Ectodermal cell (in vitro differentiated cells): ENCODE measurements around the gene FAM20C. TPM values are rescaled to one million over a fixed set of nuclear protein-coding genes. Genes with fewer than 3 reads are reported as not detected.

ENCODE experiments used
- H3K27ac ChIP-seq: 2 replicates; pipeline ENCODE4 v1.7.0; 2013; ENCODE audit warnings: mild to moderate bottlenecking, low read depth, low read length; ENCODE audit not compliant: insufficient read depth, poor library complexity, severe bottlenecking
- H3K27me3 ChIP-seq: 2 replicates; pipeline ENCODE4 v1.7.0; 2013; ENCODE audit warnings: mild to moderate bottlenecking, low read length; ENCODE audit not compliant: insufficient read depth, control insufficient read depth, poor library complexity, severe bottlenecking
- H3K36me3 ChIP-seq: one replicate; pipeline ENCODE4 v1.7.0; 2013; ENCODE audit warnings: low read length; ENCODE audit not compliant: control insufficient read depth, insufficient read depth
- H3K4me1 ChIP-seq: one replicate; pipeline ENCODE4 v1.7.0; 2013; ENCODE audit warnings: low read length; ENCODE audit not compliant: control insufficient read depth, insufficient read depth
- H3K4me3 ChIP-seq: 2 replicates; pipeline ENCODE4 v1.7.0; 2013; ENCODE audit warnings: low read depth, low read length, control low read depth; ENCODE audit not compliant: insufficient read depth
- H3K9me3 ChIP-seq: 2 replicates; pipeline ENCODE4 v1.7.0; 2013; ENCODE audit warnings: mild to moderate bottlenecking, low read length, moderate library complexity; ENCODE audit not compliant: control insufficient read depth
- WGBS, 2 experiments: methylation state at CpG; one replicate each; pipeline ENCODE4 v1.1.7; 2013; ENCODE audit warnings: missing lambda C conversion rate in 2 of 2; 5-methylcytosine and 5-hydroxymethylcytosine counted together
- polyA plus RNA-seq, 4 experiments: library from polyadenylated mRNA; stranded (reverse); fragments of 50-300 nt; gene quantifications; one replicate each; pipeline ENCODE4 v1.2.3, GENCODE V29; 2013

Gene FAM20C
- polyA plus RNA-seq (2013, experiment 1 of 4): 6.6 TPM
- polyA plus RNA-seq (2013, experiment 2 of 4): 8.3 TPM
- polyA plus RNA-seq (2013, experiment 3 of 4): 5.0 TPM
- polyA plus RNA-seq (2013, experiment 4 of 4): 4.2 TPM

DNA sequence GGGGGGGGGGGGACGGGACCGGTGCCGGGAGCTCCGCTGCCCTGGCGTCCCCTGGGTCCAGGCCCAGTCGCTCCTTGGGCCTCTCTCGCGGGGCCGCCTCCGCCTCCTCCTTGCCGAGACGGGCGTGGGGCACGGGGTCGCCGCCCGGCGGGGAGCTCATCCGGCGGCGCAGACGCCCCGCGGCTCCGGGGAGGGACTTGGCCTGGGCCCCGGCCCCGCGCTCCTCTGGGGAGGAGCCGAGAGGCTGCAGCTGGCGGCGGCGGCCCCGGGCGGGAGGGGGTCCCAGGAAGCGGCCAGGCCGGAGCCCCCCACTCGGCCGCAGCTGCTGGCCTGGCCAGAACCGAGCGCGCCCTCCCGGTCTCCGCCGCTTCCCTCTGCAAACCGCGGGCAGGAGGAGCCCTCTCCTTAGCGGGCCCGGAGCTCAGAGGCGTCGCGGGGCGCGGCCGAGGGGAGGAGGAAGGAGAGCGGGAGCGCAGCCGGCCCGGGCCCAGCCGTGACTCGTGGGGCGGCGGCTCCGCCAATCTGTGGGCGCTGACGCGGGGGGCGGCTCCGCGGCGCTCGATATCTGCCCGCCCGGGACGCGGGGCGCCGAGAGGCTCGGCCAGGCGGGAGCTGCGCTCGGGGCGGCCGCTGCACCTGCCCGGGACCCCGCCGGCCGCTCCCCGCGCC, at the start of gene FAM20C:
FAM20C (plus strand) TSS at position 591 of the 669 bp plus-strand sequence. CDS start 629 bp downstream, outside the sequence.
- Histone ChIP-seq H3K27ac (no peak within 1 kb of the TSS), H3K9me3 (no peaks in the 10 kb centered on the region), H3K4me3 (peak within 1 kb of the TSS; percentile 41), H3K27me3 (peaks cover 59% of the 10 kb centered on the region), H3K4me1 (peaks cover 16% of the 10 kb centered on the region), H3K36me3 (no peaks in the 10 kb centered on the region)
- WGBS, 2 experiments: 0 to 1% methylated on average over 89 of the region's 89 CpGs

DNA sequence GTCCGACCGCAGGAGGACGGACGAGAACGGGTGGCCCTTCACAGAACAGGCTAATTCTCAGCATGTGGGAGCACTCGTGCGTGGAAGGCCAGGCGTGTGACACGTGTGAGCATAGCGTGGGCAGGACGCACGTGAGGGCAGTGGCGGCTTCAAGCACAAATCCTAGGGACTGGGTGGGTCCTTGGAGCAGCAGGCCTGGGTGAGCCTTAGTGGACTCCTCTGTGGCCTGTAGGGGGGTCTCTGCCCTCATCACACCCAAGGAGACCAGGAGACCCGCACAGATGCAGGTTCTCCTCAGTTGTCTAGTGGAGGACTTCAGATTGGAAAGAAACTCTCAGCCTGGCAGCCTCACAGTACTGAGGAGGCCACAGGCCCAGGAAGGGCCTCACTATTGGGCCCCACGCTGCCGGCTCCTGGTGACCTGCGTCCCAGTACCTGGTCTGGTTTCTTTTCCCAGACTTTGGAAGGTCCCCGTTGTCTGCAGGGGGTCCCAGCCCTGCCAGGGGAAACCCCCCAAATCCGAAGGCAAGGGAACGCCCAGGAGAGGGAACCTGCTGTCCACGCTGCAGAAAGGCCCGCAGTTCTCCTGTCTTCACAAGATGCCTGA, 49.1 kb upstream of the FAM20C start:
- Histone ChIP-seq H3K9me3 (no peaks in the 10 kb centered on the region), H3K27ac (no peak overlapping the region), H3K36me3 (no peaks in the 10 kb centered on the region), H3K27me3 (no peaks in the 10 kb centered on the region), H3K4me1 (peaks cover 9% of the 10 kb centered on the region), H3K4me3 (no peak overlapping the region)
- 94 to 96% methylated on average over 22 of the region's 22 CpGs for WGBS, 2 experiments

DNA sequence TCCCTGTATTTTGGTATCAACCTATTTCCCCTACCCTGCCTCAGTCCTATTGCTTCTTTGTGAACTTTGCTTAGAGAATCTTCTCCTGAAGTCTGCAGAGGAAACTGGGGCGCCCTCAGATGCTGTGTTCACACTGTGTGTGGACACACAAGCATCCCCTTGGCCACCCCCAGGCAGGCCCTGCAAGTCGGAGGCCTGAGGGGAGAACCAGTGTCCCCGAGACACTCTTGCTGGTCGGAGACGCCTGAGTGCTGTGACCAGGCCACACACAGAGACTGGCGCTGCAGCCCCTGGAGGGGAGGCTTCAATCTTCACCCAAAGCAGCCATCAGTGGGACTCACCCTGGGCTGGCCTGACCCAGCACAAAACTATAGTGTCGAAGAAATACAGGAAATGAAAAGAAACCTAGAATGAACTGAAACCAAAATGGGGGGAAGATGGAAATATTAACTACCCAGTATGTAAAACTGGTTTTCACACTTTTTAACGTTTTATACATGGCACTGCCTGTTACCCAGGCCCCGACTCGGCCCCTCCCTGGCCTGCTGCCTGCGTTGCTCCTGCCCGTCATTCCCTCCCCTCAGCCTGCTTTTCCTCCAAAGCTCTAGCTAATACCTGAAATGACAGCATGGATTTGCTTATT, 48.4 kb upstream of the FAM20C start:
- no peaks in the 10 kb centered on the region for H3K36me3 ChIP-seq
- no peak overlapping the region for H3K4me3 ChIP-seq
- H3K27me3 ChIP-seq: no peaks in the 10 kb centered on the region
- H3K4me1 ChIP-seq: peaks cover 8% of the 10 kb centered on the region
- no peaks in the 10 kb centered on the region for H3K9me3 ChIP-seq
- 92 to 94% methylated on average over 12 of the region's 12 CpGs for WGBS, 2 experiments
- no peak overlapping the region for H3K27ac ChIP-seq

DNA sequence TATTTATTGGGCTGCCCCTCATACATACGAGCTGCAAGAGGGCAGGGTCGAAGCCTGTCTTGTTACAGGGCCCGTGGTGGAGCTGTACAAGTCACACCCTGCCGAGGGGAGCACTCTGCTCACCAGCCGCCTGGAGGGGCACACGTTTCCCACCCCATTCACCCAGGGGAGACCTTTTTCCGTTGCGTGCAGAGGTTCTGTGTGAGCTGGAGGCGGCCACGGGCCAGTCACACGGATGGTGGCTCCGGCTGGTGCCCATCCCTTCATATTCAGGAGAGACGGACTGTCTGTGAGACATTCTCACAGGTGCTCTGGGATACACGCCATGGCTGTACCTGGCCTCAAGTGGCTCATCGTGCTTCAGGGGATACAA, 47.9 kb upstream of the FAM20C start:
- no peaks in the 10 kb centered on the region for H3K9me3 ChIP-seq
- 95 to 96% methylated on average over 14 to 15 of the region's 15 CpGs for WGBS, 2 experiments
- H3K4me3 ChIP-seq: no peak overlapping the region
- no peaks in the 10 kb centered on the region for H3K36me3 ChIP-seq
- H3K27ac ChIP-seq: no peak overlapping the region
- H3K4me1 ChIP-seq: peaks cover 3% of the 10 kb centered on the region
- H3K27me3 ChIP-seq: no peaks in the 10 kb centered on the region

DNA sequence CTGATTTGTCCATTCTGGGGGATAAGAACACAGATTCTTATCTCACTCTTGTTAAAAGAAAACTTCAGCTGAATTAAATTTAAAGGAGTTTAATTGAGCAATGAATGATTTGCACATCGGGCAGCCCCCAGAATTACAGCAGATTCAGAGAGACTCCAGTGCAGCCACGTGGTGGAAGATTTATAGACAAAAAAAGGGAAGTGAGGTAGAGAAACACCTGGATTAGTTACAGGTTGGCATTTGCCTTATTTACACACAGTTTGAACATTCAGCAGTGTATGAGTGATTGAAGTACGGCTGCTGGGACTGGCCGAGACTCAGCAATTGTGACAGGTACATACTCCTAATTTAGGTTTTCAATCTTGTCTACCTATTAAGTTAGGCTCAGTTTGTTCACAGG, 46.5 kb upstream of the FAM20C start:
- WGBS, 2 experiments: 92 to 94% methylated on average over 4 of the region's 4 CpGs
- H3K4me3 ChIP-seq: no peak overlapping the region
- H3K9me3 ChIP-seq: no peaks in the 10 kb centered on the region
- H3K27ac ChIP-seq: no peak overlapping the region
- H3K36me3 ChIP-seq: no peaks in the 10 kb centered on the region
- peaks cover 10% of the 10 kb centered on the region for H3K4me1 ChIP-seq
- H3K27me3 ChIP-seq: no peaks in the 10 kb centered on the region

DNA sequence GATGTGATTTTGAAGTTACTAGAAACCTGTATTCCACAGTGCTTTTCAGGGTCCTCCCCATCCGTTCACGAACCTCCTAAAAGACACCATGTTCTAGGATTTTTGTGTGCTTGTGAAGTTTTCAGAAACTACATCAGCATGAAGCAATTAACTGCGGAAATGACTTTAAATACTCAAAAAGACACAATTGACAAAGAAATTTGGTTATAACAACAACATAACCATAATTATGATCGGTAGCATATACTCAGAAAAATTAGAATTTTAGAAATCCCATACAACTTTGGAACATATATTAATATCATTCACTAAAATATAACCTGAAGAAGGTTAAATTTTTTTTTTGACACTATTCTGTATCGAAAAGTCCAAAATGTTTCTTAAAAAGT, 43.8 kb upstream of the FAM20C start:
- 75 to 80% methylated on average over 2 to 5 of the region's 5 CpGs for WGBS, 2 experiments
- H3K27ac ChIP-seq: peak overlapping the region; percentile 95
- no peaks in the 10 kb centered on the region for H3K27me3 ChIP-seq
- H3K4me1 ChIP-seq: peaks cover 10% of the 10 kb centered on the region
- H3K4me3 ChIP-seq: peak overlapping the region; percentile 39
- no peaks in the 10 kb centered on the region for H3K36me3 ChIP-seq
- H3K9me3 ChIP-seq: no peaks in the 10 kb centered on the region

DNA sequence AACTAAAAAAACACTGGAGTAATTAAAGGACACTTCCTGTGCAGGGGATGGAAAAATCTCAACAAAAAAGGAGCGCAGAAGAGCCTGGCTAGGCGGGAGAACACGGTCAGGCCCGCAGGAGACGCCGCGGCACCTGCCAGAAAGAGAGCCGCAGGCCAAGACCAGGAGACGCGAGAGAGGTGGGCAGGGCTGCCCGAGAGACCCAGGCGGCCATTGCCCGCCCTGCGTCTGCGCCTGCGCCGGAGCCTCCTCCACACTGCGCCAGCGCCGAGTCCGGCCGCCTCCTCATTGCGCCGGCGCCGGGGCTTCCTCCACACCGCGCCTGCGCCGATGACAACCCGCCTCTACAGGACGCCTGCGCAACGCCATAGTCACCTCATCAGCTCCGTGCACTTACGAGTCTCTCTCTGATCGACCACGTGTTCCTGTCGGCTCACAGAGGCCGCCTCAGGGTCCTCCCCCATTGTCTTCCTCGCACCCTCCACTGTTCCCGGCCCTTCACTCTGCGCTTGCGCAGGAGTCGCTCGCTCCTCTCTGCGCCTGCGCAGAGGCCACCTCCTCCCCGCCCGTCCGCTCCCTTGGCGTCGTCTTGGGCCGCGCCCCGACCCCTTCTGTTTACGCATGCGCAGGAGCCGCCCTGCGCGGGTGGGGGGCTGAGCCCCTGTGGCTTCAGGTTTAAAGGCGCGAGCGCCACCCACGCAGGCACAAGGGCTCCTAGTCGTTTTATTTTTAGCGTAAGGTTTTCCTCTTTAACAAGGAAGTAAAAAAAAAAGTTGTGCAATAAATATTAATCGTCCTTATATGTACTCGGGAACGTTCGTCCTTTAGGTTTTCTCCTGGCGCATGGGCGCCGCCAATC, 43.2 kb upstream of the FAM20C start:
- H3K27ac ChIP-seq: peak overlapping the region; percentile 95
- 5 to 6% methylated on average over 74 of the region's 74 CpGs for WGBS, 2 experiments

DNA sequence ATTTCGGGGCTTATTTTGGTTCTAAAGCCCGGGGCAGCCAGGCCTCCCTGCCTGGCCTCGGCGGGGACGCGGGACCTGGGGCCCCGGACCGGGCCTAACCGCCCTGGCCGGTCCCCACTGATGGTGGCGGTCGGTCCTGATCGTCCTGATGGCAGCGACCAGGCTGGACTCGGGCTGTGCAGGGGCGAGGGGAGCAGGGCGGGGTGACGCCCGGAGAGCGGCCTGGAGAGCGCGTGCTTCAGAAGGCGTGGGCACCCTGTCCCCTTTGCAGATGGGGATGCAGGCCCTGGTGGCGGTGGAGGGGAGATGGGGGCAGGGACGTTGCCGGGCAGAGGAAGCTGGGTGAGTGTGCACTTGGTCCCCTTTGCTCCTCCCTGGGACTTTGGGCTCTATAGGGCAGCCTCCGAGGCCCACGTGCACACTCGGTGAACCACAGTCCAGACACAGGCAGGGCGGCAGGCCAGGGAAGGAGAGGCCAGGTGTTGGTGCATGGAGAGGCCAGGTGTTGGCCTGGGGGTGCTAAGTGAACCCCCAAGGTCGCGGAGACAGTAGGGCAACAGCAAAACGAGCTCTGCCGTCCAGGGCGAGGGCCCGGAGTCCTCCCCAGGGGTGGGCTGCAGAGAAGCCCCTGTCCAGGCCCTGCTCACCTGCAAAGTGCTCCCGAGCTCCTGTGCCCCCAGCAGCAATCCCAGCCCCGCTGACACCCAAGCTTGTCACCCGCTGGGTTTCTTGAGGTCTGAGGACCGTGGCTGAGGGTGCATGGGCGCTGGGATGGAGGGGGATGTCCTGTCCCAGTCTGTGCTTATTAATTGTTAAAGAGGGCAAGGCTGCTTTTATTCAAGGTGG, 42.4 kb upstream of the FAM20C start:
- Histone ChIP-seq H3K27me3 (no peaks in the 10 kb centered on the region), H3K4me3 (peak overlapping the region; percentile 39), H3K36me3 (no peaks in the 10 kb centered on the region), H3K4me1 (peaks cover 10% of the 10 kb centered on the region), H3K27ac (peak overlapping the region; percentile 95), H3K9me3 (no peaks in the 10 kb centered on the region)
- WGBS, 2 experiments: 78% methylated on average over 41 of the region's 41 CpGs

More for the DNA sequence above, 43.2 kb upstream of the FAM20C start:
- peak overlapping the region; percentile 39 for H3K4me3 ChIP-seq
- no peaks in the 10 kb centered on the region for H3K27me3 ChIP-seq
- H3K4me1 ChIP-seq: peaks cover 10% of the 10 kb centered on the region
- no peaks in the 10 kb centered on the region for H3K9me3 ChIP-seq
- no peaks in the 10 kb centered on the region for H3K36me3 ChIP-seq

DNA sequence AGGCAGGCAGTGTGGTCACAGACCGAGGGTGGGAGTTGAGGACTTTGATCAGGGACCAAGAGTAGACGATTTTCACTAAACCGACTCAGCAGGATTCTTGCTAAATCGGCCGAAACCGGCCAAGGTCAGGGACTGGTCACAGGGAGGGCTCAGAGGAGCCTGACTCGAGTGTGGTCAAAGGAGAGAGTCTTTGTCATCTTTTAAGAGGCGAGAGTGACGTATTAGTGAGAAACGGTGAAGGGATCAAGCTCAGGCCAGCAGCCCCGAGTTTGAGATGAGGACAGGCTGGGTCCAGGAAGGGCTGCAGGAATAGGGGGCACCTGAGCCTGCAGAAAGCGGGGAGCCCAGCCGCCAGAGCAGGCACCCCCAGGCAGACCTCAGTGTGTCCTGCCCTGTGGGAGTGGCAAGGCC, 41.6 kb upstream of the FAM20C start:
- Histone ChIP-seq H3K4me3 (no peak overlapping the region), H3K9me3 (no peaks in the 10 kb centered on the region), H3K4me1 (peaks cover 13% of the 10 kb centered on the region), H3K36me3 (no peaks in the 10 kb centered on the region), H3K27ac (no peak overlapping the region), H3K27me3 (no peaks in the 10 kb centered on the region)
- WGBS, 2 experiments: 91% methylated on average over 13 of the region's 13 CpGs
